HL-60/S4 (cell line): ENCODE results near the gene COL23A1.
"Not testable (repeated sequence)": the region's sequence is repeated elsewhere in the genome, so short reads cannot be mapped to it uniquely, and the experiment has no call there.

Experiments used
- in situ Hi-C: fragments of 300-500 bp; cut with MboI; formaldehyde crosslinking; loops from 2 replicates; pipeline ENCODE4 v1.14.3; 2022; ENCODE audit warnings: low sequenced_read_pairs

Gene COL23A1

DNA sequence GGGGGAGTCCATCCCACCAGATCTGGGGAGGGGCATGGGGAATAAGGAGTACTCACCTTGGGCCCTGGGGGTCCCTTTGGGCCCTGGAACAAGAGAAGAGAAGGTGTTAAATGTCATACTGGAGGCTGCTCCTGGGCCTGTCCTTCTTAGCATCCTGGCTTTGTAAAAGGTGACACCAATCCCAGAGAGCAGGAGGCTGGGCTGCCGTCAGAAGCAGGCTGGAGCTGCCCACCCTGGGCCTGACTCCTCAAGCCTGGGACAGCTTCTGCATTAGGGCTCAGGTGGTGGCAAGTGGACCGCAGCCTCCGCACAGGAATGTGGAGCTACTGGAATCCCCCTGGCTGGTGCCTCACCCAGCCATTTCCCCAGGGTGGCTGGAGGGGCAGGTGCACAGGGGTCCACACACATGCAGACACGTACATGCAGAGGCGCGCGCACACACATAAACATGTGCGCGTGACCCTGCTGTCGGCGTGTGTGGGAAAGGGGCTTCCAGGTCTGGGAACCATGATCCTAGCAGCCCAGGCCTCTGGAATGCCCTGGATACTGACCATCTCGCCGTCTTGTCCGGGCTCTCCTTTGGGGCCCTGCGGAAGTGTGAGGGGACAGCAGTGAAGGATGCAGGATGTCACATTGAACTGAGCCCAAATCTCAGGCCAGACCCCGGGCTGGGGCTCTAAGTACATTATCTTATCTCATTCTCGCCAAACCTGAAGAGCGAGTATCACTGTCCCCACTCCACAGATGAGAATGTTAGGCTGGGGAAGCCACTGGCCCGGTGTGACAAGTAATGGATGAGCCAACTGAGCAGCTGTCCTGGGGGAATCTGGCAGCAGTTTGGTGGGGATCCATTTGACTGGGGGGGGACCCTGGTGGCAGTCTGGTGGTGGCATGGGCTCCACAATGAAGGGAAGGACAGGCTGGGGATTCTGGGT is 328.3 kb downstream of the COL23A1 start:
- in situ Hi-C loops = no loop called here

DNA sequence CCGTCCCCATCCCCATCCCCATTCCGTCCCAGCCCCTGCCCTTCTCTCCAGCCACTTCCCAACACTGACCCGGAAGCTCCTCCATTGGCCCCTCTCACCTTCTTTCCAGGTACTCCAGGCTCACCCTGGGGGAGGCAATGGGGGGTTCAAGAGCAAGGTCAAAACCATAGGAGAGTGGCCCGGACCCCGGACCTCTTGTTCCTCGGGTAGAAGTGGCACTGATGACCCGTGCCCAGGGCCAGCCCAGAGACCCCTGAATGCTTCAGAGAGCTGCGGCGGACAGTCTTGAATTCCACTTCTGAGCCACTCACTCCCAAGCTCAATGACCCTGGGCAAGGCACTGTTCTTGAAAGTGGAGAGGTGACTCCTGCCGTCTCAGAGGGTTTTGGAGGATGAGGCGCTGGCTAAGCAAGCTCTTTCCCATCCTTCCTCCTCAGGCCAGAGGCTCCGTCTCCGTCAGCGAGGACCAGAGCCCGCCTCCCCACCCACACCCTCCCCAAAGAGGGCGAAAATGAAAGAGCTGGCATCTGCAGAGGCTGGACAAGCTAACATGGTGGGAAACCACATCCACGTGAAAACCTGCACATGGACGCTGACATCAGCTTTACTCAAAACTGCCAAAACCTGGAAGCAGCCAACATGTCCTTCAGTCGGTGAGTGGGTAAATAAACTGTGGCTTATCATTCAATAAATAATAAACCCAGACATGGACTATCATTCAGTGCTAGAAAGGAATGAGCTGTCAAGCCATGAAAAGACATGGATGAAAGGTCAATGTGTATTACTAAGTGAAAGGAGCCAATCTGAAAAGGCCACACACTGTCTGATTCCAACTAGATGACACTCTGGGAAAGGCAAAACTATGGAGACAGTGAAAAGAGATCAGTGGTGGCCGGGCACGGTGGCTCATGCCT is 330.3 kb downstream of the COL23A1 start:
- in situ Hi-C loops = no loop called here

DNA sequence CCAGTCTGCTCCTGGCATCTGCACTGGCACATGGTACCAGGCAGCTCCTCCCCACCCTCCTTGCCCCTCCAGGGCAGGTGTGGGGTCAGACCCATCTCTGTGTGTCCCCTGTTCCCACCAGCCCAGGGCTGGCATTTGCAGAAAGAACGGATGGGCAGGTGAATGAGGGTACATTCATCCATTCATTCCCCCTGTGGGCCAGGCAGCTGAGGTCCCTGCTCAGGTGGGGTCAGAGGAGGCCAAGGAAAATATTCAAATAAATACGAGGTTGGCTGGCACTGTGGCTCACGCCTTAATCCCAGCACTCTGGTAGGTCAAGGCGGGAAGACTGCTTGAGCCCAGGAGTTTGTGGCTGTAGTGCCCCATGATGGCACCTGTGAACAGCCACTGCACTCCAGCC is 332.5 kb downstream of the COL23A1 start:
- in situ Hi-C loops = no loop called here

DNA sequence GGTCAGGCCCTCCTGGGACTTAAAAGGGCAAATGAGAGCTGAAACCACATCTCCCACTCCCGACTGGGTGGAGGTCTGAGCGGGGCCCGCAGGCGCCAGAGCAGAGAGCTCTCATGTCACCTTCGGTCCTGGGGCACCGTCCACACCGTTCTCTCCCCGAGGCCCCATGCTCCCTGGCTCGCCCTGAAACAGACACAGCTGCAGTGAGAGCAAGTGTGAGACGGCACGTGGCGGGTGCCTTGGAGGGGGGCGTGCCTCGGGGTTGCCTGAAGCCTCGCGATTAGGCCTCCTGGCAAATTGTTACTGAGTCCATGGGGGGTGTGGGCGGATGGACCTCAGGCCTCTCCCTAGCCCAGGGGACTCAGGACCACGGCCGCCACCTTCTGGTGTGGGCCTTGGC is 333.4 kb downstream of the COL23A1 start:
- in situ Hi-C loops = no loop called here

DNA sequence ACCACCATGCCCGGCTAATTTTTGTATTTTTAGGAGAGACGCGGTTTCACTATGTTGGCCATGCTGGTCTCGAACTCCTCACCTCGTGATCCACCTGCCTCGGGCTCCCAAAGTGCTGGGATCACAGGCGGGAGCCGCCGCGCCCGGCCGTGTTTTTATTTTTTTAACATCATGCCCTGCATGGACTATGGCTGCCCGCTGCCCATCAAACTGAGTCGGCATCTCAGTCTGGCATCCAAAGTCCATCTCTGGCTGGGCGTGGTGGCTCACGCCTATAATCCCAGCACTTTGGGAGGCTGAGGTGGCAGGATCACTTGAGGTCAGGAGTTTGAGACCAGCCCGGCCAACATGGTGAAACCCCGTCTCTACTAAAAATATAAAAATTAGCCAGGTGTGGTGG is 336.6 kb downstream of the COL23A1 start:
- in situ Hi-C loops = not testable (repeated sequence)

DNA sequence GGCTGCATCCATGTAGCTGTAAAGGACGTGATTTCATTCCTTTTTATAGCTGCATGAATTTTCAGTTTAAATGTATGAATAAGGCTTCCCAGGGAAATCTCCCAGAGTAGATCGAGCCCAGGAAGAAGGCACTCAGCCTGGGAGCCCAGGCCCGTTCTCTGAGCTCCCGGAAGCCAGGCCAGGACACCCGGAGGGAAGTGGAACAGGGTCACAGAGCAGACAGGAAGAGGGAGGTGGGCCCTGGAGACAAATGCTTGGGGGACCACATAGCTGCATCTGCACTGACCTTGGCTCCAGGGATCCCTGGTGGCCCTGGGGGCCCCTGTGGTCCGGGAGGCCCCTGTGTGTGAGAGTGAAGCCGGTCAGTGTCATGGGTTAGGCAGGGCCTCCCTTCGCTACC is 337.9 kb downstream of the COL23A1 start:
- in situ Hi-C loops = no loop called here

DNA sequence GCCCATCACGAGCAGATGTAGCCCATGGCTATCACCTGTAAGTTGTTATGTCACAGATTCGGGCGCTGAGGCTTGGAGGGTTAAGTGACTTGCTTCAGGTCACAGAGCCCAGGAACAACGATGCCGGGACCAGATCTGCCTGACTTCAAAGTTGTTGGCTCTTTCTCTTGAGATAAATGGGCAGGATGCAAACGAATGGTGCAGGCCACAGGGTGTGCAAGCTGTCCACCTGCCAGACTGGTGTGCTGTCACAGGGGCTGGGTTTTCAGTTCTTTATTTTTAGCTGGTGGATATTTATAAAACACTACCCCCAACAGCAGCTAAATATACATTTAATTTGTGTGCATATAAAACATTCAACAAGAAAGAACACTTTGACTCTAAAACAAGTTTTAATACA is 339.9 kb downstream of the COL23A1 start:
- in situ Hi-C loops = no loop called here

DNA sequence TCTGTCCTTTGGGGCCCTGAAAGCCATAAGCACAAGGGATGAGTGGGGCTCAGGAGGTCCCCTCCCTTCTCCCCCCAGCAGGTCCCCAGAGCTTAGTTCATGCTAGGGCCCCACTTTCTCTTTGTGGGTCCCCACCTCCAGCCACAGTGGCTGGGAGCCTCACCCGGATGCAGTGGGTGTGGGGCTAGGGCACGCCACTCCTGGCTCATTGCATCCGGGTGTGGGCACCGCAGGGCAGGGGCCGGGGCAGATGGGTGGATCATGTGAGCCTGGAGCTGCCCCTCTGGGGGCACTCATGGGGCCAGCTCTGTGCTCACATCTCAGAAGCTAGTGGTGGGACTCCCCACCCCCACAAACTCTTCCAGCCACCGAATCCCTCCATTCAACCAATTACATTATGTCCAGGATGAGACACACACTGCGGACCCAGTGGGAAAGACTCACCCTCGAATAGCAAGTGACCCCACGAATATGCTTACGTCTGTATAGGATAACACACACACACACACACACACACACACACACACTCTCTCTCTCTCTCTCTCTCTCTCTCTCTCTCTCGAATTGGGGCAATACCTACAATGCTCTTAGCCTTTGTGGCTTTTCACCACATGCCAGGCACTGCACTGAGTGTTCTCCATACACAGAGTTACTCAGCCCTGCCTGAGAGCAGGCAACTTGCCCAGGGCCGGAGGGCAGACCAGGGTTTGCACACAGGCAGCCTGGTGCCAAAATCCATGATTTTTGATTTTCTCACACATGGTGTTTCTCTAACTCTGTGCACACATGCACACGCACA is 340.8 kb downstream of the COL23A1 start:
- in situ Hi-C loops = loop anchor here (25.0 kb wide), 1 partner anchor 1238 kb away; no protein-coding TSS in a partner anchor

DNA sequence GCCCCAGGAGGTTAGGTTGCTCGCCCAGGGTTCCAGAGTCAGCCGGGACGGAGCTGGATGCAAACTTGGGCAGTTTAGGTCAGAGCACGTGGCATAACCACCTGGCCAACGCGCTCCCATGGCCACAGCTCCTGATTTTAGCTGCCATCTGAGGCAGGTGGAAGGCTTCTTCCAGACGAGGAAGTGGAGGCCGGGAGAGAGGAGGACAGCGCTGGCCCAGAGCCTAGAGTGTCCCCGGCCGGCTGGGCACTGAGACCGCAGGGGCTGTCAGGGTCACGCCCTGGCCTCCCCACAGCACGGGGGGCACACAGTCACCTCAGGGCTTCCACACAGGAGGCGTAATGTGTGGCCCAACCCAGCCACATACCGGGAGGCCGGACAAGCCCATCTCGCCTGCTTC is 341.4 kb downstream of the COL23A1 start:
- in situ Hi-C loops = loop anchor here (25.0 kb wide), 1 partner anchor 1239 kb away; no protein-coding TSS in a partner anchor

DNA sequence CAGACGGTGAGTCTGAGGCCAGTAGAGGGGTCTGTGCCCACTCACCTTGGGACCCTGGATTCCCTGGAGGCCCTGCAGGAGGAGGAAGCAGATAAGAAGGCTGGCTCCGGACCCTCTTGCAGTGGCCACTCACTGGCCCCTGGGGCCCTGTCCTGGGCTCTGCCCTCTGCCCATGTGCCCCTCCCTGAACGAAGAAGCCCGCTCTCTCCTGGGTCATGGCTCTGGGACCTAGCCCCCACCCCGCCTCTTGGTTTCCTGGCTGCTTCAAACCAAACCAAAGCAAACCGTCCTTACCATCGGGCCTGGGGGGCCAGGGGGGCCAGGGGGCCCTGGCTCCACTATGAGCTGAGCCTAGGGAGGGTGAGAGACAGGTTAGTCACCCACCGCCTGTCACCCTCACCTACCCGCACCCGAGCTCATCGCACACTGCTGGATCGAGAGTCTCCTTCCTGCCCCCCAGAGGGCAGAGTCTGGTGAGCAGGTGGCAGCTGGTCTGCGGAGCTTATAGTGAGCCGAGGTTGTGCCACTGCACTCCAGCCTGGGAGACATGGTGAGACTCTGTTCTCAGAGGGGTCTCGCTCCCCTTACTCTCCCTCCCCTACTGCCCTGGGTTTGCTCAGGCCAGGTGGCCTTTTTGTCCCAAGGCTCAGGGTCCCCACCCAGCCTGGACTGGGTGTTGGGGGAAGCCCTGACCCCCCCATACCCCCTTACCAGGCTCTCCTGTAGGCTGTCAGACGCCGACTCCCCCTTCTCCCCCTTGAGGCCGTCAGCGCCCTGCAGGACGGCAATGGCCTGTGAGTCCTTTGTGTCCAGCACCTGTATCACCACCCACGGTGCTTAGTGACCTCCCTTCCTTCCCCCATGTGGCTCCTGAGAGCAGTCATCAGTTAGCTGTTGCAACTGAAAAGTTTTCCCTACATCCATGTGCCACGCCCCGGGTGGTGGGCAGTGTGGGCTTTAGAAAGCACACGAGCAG is 342.4 kb downstream of the COL23A1 start:
- in situ Hi-C loops = loop anchor here (25.0 kb wide), 1 partner anchor 1240 kb away; no protein-coding TSS in a partner anchor

DNA sequence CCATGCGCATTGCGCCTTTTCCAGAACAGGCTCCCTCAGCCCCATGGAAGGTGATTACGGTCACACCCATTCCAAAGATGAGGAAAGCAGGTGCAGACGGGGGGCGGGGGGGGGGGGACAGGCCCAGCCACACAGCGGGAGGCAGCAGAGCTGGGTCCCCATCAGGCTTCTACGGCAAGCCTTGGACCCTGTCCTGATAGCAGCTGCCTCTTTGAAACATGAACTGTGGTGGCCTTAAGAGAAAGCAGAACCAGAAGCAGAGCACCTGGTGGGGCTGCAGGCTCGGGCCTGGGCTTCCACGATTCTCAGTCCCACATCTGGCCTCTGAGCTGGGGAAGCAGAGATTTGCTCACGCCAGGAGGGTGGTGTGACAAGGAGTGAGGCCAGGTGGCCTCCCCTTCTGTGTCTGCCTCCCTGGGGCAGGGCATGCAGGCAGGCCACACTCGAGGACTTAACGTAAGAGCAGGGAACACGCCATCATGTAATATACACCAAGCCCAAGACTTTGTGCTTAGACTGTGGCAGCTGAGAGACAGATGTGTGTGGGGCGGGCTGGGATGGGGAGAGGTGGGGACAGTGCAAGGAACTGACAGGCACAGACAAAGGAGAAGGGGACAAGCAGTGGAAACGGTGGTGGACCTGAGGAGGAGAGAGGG is 343.4 kb downstream of the COL23A1 start:
- in situ Hi-C loops = loop anchor here (25.0 kb wide), 1 partner anchor 1241 kb away; no protein-coding TSS in a partner anchor

DNA sequence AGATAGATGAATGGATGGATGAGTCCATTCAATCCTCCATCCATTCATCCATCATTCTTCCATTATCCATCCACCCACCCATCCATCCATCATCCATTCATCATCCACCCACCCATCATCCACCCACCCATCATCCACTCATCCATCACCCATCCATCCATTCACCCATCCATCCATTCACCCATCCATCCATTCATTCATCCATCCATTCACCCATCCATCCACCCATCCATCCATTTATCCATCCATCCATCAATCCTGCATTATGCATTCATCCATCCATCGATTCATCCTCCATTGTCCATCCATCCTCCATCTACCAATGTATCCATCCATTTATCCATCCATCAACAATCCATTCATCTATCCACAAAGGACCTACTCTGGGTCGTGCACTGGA is 344.8 kb downstream of the COL23A1 start:
- in situ Hi-C loops = loop anchor here (25.0 kb wide), 1 partner anchor 1242 kb away; no protein-coding TSS in a partner anchor

DNA sequence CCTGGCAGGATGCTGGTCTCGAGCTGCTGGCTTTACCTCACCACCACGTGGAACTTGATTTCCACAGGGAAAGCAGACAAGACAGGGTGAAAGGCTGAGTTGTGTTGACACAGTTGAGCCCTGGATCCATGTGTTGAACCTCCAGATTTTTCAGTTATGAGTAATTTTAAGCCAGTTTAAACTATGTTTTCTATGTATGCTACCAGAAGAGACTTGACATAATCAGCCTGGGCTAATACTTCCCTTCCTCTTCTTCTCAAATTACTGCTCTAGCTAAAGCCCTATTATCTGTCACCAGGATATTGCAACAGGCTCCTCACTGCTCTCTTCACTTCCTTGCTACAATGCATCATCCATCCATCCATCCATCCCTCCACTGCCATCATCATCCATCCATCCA is 345.6 kb downstream of the COL23A1 start:
- in situ Hi-C loops = loop anchor here (25.0 kb wide), 1 partner anchor 1243 kb away; no protein-coding TSS in a partner anchor

DNA sequence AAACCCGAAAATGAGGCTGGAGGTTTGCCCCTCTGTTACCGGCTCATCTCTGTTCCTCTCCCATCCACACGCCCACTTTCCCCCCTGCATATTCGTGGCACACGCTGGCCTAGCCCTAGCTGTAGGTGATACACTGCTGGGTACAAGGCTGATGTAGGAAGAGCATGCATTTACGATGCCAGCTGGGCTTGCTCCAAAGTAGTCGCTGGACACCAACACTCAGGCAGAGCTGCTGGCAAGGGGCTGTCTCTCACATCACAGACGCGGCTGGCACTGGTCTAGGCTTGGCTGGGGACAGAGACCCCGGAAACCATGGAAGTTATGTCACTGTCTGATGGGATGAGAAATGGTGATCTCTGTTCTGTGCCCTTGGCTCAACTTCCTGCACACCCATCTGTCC is 347.8 kb downstream of the COL23A1 start:
- in situ Hi-C loops = loop anchor here (25.0 kb wide), 1 partner anchor 1245 kb away; no protein-coding TSS in a partner anchor

DNA sequence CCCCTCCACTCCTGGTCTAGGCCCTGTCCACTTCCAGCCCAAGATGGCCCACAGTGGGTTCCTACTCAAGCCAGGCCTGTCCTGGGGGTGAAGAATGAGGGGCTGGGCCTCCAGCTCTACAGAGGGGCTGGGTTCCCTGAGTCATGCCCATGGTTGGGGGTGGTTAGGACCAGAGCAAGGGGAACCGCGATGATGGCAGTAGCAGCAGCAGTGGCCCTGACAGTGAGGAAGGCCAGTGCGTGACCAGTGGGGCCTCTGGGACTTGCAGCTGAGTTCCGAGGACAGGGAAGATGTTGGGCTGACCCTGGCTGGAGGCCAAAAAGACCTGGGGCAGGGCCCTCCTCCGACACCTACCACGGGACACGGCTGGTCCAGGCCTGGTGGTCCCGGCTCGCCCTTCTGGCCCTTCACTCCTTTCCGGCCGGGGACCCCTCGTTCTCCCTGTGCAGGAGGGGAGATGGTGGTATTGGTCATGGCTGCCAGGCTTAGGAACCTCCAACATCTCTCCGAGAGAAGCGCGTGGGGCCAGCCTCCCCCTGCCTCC is 348.4 kb downstream of the COL23A1 start:
- in situ Hi-C loops = loop anchor here (25.0 kb wide), 1 partner anchor 1246 kb away; no protein-coding TSS in a partner anchor

DNA sequence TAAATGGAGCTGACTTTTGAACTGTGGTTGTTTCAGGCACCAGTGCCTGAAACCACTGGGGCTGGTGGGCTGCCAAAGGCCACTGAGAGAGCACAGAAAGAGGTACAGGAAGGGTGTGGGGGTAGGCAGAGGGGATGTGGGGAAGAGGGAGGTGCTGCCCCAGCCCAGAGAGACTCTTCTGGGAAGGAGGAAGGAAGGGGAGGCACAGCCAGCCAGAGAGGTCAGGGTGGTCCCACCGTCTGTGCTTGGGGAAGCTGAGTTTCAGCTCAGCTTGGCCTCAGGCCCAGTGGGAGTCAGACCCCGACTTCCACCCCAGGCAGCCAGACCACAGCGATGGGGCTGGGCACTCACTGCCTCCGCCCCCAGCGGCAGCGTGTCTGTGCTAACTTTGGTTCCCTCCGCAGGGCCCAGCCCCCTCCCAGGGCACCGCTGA is 348.9 kb downstream of the COL23A1 start:
- in situ Hi-C loops = loop anchor here (25.0 kb wide), 1 partner anchor 1246 kb away; no protein-coding TSS in a partner anchor

DNA sequence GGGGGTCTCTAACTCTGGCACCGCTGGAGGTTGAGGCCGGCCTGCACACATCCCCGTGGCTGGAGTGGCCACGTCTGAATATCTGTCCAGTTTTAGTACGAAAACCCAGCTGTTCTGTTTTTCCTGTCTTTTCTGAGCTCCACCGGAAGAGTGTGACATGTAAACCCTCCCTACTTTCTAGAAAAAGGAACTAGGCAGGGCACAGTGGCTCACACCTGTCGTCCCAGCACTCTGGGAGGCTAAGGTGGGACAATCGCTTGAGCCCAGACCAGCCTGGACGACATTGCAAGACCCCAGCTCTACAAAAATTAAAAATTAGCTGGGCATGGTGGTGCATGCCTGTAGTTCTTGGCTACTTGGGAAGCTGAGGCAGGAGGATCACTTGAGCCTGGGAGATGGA is 349.4 kb downstream of the COL23A1 start:
- in situ Hi-C loops = loop anchor here (25.0 kb wide), 1 partner anchor 1247 kb away; no protein-coding TSS in a partner anchor

DNA sequence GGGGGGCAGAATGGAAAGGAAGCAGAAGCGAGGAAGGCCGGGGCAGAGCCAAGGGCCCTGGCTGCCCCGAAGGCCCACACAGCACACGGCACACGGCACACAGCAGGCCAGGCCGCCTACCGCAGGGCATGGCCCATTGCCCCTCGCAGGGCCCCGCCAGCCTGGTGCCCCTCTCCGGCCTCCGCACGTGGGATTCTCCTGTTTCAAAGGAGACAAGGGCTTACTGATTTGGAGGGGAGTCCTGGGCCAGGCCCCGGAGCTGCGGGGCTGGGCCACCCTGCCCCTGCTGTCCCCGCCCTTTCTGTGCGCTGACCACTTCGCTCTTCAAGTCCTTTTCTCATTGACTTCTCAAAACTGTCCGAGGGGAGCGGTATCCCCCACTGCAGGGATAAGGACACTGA is 349.9 kb downstream of the COL23A1 start:
- in situ Hi-C loops = loop anchor here (25.0 kb wide), 1 partner anchor 1247 kb away; no protein-coding TSS in a partner anchor
